Erythroblast (primary cell): ENCODE results near the gene GRB14.

ENCODE experiments used
- GATA1 ChIP-seq: IDR thresholded peaks from 2 replicates; pipeline ENCODE4 v1.6.1; 2011; ENCODE audit warnings: low read depth, mild to moderate bottlenecking, control low read depth, low read length, moderate library complexity
- POLR2A ChIP-seq: IDR thresholded peaks from 2 replicates; pipeline ENCODE4 v1.6.1; 2011; ENCODE audit warnings: mild to moderate bottlenecking, low read length

DNA sequence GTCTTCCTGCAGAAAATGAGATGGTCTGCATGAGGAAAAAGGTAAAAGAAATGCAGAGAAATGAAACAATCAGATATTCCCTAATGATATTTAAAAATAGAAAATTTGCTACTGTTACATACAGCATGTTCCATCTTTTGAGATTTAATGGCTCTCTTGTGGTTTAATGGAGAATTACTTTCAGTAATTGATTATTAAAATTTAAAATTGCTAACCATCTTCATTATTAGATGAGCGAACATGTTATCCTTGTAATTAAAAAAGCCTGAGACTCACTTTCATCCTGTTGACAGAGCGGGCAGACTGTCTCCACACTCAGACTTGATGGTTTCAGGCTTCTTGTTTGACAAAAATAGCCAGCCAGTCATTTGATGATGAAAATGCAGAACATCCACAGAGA lies 171.0 kb downstream of the GRB14 start:
- TF ChIP-seq POLR2A (no peak), GATA1 (no peak)
